Measurements from ENCODE around the gene COPS3. TPM values are rescaled to one million over a fixed set of nuclear protein-coding genes. Genes with fewer than 3 reads are reported as not detected.

The COPS3 gene
- total RNA-seq, 1 experiment from 2014 or later, result 113 TPM

- no peak overlapping the region for H2BK20ac ChIP-seq (ENCODE audit: low read depth, low read length, poor library complexity, severe bottlenecking)
- no peak overlapping the region for H3K9ac ChIP-seq (ENCODE audit: extremely low read depth, insufficient read length, low read length)
- H3K4me3 Mint-ChIP-seq, result no peak overlapping the region
- H2BK15ac ChIP-seq (ENCODE audit: low read depth, low read length), result no peak overlapping the region
- H4K8ac ChIP-seq (replicated peaks; ENCODE audit: insufficient read length, low read depth, low read length), result no peak overlapping the region
- H3K9me3 Mint-ChIP-seq, result peaks cover 4% of the 10 kb centered on the region in 2 experiments
- H4K91ac ChIP-seq (ENCODE audit: insufficient read length, low read depth, low read length), result no peak overlapping the region
- H3K4ac ChIP-seq (ENCODE audit: low read depth, low read length), result no peak overlapping the region
- peaks cover 10 to 11% of the 10 kb centered on the region in 2 experiments; a peak in 3 of 4 replicates for H3K4me1 Mint-ChIP-seq
- no peaks in the 10 kb centered on the region for H3K27me3 ChIP-seq (ENCODE audit: insufficient read depth, low read length)
- peaks cover 2% of the 10 kb centered on the region for H3K23me2 ChIP-seq (ENCODE audit: insufficient read length, low read depth, low read length, poor library complexity, severe bottlenecking)
- no peak overlapping the region for H3K14ac ChIP-seq (ENCODE audit: insufficient read depth, low read length)
- no peak overlapping the region for H2BK12ac ChIP-seq (ENCODE audit: insufficient read length, low read depth, low read length)
- TF ChIP-seq CTCF (conservative IDR thresholded peaks at IDR 0.05), result no peak
- DNase-seq, result no peak
- no peak overlapping the region for H3K18ac ChIP-seq (ENCODE audit: insufficient read length, low read depth, low read length)
- H3K27ac Mint-ChIP-seq, result no peak overlapping the region; a peak in 1 of 7 replicates
- no peaks in the 10 kb centered on the region for H4K20me1 ChIP-seq (ENCODE audit: control insufficient read depth, insufficient read depth, insufficient read length)
- peaks cover 11 to 31% (median 15%) of the 10 kb centered on the region in 3 experiments; a peak in 6 of 7 replicates for H3K36me3 Mint-ChIP-seq (ENCODE audit: insufficient read depth in 1 of 3, low read depth in 3 of 3)
- no peak overlapping the region for H2BK5ac ChIP-seq (ENCODE audit: insufficient read length, low read length)
- H2AK5ac ChIP-seq (ENCODE audit: insufficient read length, low read length), result no peak overlapping the region
- no peak overlapping the region for H3K56ac ChIP-seq (ENCODE audit: insufficient read length, low read depth, low read length)
- H3K9me3 ChIP-seq (ENCODE audit: control insufficient read depth, low read depth, low read length), result no peaks in the 10 kb centered on the region
- H3K4me2 ChIP-seq (ENCODE audit: insufficient read depth, insufficient read length, low read length), result no peak overlapping the region
- H3K79me1 ChIP-seq (ENCODE audit: insufficient read depth, low read depth, low read length, poor library complexity, severe bottlenecking), result no peaks in the 10 kb centered on the region
- no peak overlapping the region for H3K23ac ChIP-seq (ENCODE audit: insufficient read length, low read depth, low read length)
- H2BK120ac ChIP-seq (ENCODE audit: low read depth, low read length, poor library complexity, severe bottlenecking), result no peak overlapping the region
- no peak overlapping the region for H4K5ac ChIP-seq (ENCODE audit: insufficient read length, low read depth, low read length)
- no peaks in the 10 kb centered on the region for H3K27me3 Mint-ChIP-seq (ENCODE audit: low read depth)
- no peaks in the 10 kb centered on the region for H3K79me2 ChIP-seq (ENCODE audit: insufficient read depth, low read length)
- H3K4me1 ChIP-seq (ENCODE audit: insufficient read depth, low read length), result 0 out of 2 replicates have a peak, but pooled peaks cover 3% of the 10 kb centered on the region
- WGBS (ENCODE audit: extremely low coverage, insufficient read length, low lambda C conversion rate), result no CpG with 5 or more reads among the region's 5 CpGs
- H3T11ph ChIP-seq (ENCODE audit: low read length), result no peak overlapping the region
- no peak overlapping the region for H3K27ac ChIP-seq (ENCODE audit: insufficient read length, low read depth, low read length)
- no peak overlapping the region for H2AFZ ChIP-seq (ENCODE audit: low read length)
Observed at GRCh38 chr17:17314501-17315071, 33.5 kb upstream of the COPS3 start.
